Thoracic aorta (tissue), 2 donors: ENCODE results near the gene DUSP14. TPM values are rescaled to one million over a fixed set of nuclear protein-coding genes. Genes with fewer than 3 reads are reported as not detected.

Experiments
- ATAC-seq: fragments of 150-250 bp; one replicate; pipeline ENCODE4 v1.8.0; 2017; ENCODE audit warnings: low read depth; ENCODE audit not compliant: insufficient number of reproducible peaks, low FRiP score
- DNase-seq: peaks from one replicate; pipeline ENCODE4 v3.0.0-alpha.2; 2020; ENCODE audit warnings: low spot score
- H3K27ac ChIP-seq, 2 donors: fragments of 200-600 bp; sonication (generic); 1 replicate in 1 of 2; 2 replicates in 1 of 2; pipeline ENCODE4 v1.5.1; 2016; ENCODE audit warnings: mild to moderate bottlenecking in 2 of 2, moderate library complexity in 2 of 2
- H3K27me3 ChIP-seq: fragments of 200-600 bp; sonication (generic); replicated peaks from 2 replicates; pipeline ENCODE4 v1.6.0; 2016; ENCODE audit warnings: mild to moderate bottlenecking; ENCODE audit not compliant: insufficient read depth
- H3K36me3 ChIP-seq: fragments of 200-600 bp; sonication (generic); one replicate; pipeline ENCODE4 v1.5.1; 2016
- H3K4me1 ChIP-seq, 2 donors: fragments of 200-600 bp; sonication (generic); 1 replicate in 1 of 2; 2 replicates in 1 of 2; pipeline versions ENCODE4 v1.5.1 to v1.6.0; 2016; ENCODE audit warnings: low read depth in 2 of 2, mild to moderate bottlenecking in 1 of 2; ENCODE audit not compliant: control insufficient read depth in 1 of 2
- H3K4me3 ChIP-seq: fragments of 200-600 bp; sonication (generic); 2 replicates; pipeline ENCODE4 v1.5.1; 2016; ENCODE audit warnings: mild to moderate bottlenecking
- H3K9me3 ChIP-seq: fragments of 200-600 bp; sonication (generic); 2 replicates; pipeline ENCODE4 v1.5.1; 2016
- CTCF ChIP-seq: fragments of 200-600 bp; sonication (generic); IDR thresholded peaks from one replicate; pipeline ENCODE4 v1.5.1; 2019; ENCODE audit warnings: antibody characterized with exemption
- total RNA-seq, 2 donors: library from RNA; depleted of rRNA; stranded (reverse); fragments of >200 nt; gene quantifications; one replicate each; pipeline versions ENCODE4 v1.1.0 to v1.2.3, GENCODE V29; 2016

The DUSP14 gene
- total RNA-seq, 2 donors from 2014 or later = 18.1 to 22.2 TPM

DNA sequence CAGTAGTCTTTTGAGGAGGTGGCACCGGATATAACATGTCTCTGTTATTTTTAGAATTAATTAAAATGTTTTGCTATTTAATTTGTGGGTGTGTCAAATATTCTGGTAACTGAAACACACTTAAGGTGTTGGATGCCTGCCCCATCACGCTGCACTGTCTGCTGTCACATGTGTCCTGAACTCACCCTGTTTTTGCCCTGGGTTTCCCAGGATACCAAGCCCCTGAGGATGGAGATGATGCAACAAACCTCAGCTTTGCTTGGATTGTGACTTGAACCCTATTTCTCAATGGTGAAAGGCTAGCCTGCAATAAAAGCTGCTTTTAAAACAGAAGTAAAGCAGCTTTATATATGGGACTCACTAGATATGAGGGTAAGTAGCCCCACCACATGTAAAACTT, 11.5 kb upstream of the DUSP14 start:
- DNase-seq (no peak), ATAC-seq (no peak)
- Histone ChIP-seq H3K4me1 (no peaks in the 10 kb centered on the region), H3K27me3 (no peaks in the 10 kb centered on the region), H3K27ac (no peak overlapping the region), H3K4me3 (no peak overlapping the region), H3K36me3 (peaks cover 43% of the 10 kb centered on the region), H3K9me3 (no peaks in the 10 kb centered on the region)
- no peak for TF ChIP-seq CTCF

DNA sequence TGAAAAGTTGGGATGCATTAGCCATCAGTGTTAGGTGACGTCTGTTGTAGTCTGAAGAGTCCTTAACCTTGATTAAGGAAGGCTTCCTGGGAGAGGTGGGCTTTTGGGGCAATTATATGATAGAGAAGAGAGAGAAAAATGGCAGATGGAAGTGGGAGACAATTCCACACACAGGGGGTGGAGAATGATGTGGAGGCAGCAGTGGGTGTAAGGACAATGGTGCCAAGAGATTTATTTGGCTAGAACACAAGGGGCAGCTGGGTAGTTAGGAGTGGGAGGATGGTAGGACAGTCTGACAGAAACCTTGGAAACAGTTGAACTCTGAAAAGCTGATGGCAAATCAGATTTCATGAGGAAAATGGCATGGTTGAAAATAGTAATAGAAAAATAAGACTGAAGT, 10.7 kb upstream of the DUSP14 start:
- Histone ChIP-seq H3K4me3 (no peak overlapping the region), H3K27ac (no peak overlapping the region), H3K4me1 (no peaks in the 10 kb centered on the region), H3K9me3 (no peaks in the 10 kb centered on the region), H3K36me3 (peaks cover 36% of the 10 kb centered on the region), H3K27me3 (no peaks in the 10 kb centered on the region)
- DNase-seq (no peak), ATAC-seq (no peak)
- TF ChIP-seq CTCF = no peak

DNA sequence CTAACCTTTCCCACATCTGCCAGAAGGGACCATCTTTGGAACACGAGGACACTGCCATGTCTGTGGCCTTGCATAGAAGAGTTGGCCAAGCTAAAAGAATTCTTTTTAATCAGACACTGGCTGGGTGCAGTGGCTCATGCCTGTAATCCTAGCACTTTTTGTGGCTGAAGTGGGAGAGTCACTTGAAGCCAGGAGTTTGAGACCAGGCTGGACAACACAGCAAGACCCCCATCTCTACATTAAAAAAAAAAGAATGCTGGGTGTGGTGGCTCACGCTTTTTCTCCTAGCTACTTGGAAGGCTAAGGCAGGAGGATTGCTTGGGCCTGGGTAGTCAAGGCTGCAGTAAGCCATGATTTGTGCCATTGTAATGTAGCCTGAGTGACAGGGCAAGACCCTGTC, 9.3 kb upstream of the DUSP14 start:
- Histone ChIP-seq H3K36me3 (peaks cover 25% of the 10 kb centered on the region), H3K4me3 (no peak overlapping the region), H3K27ac (no peak overlapping the region), H3K4me1 (no peaks in the 10 kb centered on the region), H3K27me3 (no peaks in the 10 kb centered on the region), H3K9me3 (no peaks in the 10 kb centered on the region)
- DNase-seq (no peak), ATAC-seq (no peak)
- no peak for TF ChIP-seq CTCF

DNA sequence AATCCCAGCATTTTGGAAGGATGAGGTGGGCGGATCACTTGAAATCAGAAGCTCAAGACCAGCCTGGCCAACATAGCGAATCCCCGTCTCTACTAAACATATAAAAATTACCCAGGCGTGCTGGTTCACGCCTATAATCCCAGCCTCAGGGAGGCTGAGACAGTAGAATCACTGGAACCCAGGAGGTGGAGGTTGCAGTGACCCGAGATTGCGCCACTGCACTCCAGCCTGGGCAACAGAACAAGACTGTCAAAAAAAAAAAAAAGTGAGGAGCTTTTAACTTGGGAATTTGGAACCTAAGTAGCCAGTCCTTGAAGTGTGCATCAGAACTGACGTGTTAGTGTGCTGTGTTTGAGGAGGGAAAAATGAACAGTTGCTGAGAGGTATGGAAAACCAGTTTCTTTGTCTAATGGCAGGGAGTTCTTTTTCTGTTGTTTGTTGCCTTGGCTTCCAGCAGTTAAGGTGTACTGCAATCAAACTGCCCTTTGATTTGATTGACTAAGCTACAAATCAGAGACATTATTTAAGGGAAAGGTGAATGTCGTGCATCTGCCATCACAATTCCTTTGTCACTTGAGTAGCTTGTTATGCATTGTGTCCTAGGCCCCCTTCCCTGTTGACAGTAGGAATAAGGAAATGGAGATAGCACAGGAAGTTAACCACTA, 8.6 kb upstream of the DUSP14 start:
- Histone ChIP-seq H3K27ac (no peak overlapping the region), H3K36me3 (peaks cover 18% of the 10 kb centered on the region), H3K9me3 (no peaks in the 10 kb centered on the region), H3K27me3 (no peaks in the 10 kb centered on the region), H3K4me3 (no peak overlapping the region), H3K4me1 (no peaks in the 10 kb centered on the region)
- TF ChIP-seq CTCF = no peak
- ATAC-seq = no peak
- DNase-seq = no peak

GRCh38 chr17:37483311-37484039, 6.2 kb upstream of the DUSP14 start:
- no peak for ATAC-seq
- no peak for TF ChIP-seq CTCF
- Histone ChIP-seq H3K4me3 (no peak overlapping the region), H3K27me3 (no peaks in the 10 kb centered on the region), H3K4me1 (peaks cover 6 to 7% of the 10 kb centered on the region in 2 donors), H3K36me3 (peaks cover 6% of the 10 kb centered on the region), H3K9me3 (no peaks in the 10 kb centered on the region), H3K27ac (no peak overlapping the region)
- DNase-seq = no peak
